GM12801 (cell line): ENCODE data around the gene PLA2G6.

Experiments
- CTCF ChIP-seq: IDR thresholded peaks from one replicate; pipeline ENCODE4 v1.5.1; 2011; ENCODE audit warnings: control low read depth; ENCODE audit not compliant: insufficient read length; ENCODE audit errors: extremely low read depth

PLA2G6 gene

GRCh38 chr22:38177926-38178604 is 3.6 kb downstream of the PLA2G6 start:
- no peak for TF ChIP-seq CTCF

- no peak for TF ChIP-seq CTCF
These were observed 4.6 kb downstream of the PLA2G6 start for GRCh38 chr22:38177044-38177443.

GRCh38 chr22:38176170-38176741 is 5.4 kb downstream of the PLA2G6 start:
- TF ChIP-seq CTCF = no peak

- no peak for TF ChIP-seq CTCF
These were observed 6.2 kb downstream of the PLA2G6 start for GRCh38 chr22:38175206-38176118.

GRCh38 chr22:38174626-38175025 is 7.0 kb downstream of the PLA2G6 start:
- no peak for TF ChIP-seq CTCF

- no peak for TF ChIP-seq CTCF
These were observed 8.1 kb downstream of the PLA2G6 start for GRCh38 chr22:38173641-38173906.

- no peak for TF ChIP-seq CTCF
These were observed 8.6 kb downstream of the PLA2G6 start for GRCh38 chr22:38172832-38173640.
